HUES6 (cell line): ENCODE results near the gene H3-3A.

Experiments
- H3K27ac ChIP-seq: 2 replicates; pipeline ENCODE4 v1.7.0; 2013; ENCODE audit warnings: low read depth, mild to moderate bottlenecking, low read length, inconsistent platforms
- H3K27me3 ChIP-seq: 2 replicates; pipeline ENCODE4 v1.6.1; 2013; ENCODE audit warnings: low read length; ENCODE audit not compliant: control insufficient read depth, insufficient read depth
- H3K36me3 ChIP-seq: 2 replicates; pipeline ENCODE4 v1.6.1; 2013; ENCODE audit warnings: low read length; ENCODE audit not compliant: control insufficient read depth, insufficient read depth
- H3K4me1 ChIP-seq: 2 replicates; pipeline ENCODE4 v1.6.1; 2013; ENCODE audit warnings: low read length; ENCODE audit not compliant: control insufficient read depth, insufficient read depth
- H3K4me3 ChIP-seq: 2 replicates; pipeline ENCODE4 v1.5.1; 2013; ENCODE audit warnings: low read depth, low read length
- H3K9ac ChIP-seq: one replicate; pipeline ENCODE4 v1.6.1; 2013; ENCODE audit warnings: mild to moderate bottlenecking, low read length
- H3K9me3 ChIP-seq: 2 replicates; pipeline ENCODE4 v1.6.1; 2013; ENCODE audit warnings: low read depth, low read length; ENCODE audit not compliant: control insufficient read depth, insufficient read depth

Gene H3-3A

DNA sequence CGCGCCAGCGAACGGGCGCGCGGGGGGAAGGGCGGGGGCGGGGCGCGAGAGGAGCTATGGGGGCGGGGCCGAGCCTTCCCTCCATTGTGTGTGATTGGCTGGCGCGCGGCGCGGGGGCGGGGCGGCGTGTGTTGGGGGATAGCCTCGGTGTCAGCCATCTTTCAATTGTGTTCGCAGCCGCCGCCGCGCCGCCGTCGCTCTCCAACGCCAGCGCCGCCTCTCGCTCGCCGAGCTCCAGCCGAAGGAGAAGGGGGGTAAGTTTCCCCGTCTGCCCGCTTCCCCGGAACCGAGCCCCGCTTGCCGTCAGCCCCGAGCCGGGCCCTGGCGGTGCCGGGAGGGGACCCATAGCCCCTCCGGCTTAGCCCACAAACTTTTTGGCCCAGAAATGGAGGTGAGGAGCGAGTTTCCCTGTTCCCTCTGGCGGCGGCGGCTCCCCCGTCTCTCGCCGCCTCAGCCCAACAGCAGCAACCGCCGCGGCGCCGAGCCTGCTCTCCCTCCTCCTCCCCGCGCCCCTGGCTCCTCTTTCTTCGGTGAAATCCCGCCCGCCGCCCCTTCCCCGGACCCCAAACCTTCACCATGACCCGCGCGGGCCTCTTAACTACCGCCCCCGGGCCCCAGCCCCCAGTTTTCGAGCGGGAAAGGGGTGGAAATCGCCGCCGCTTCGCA is at the start of gene H3-3A:
Gene H3-3A (plus strand): TSS at position 159 of the 666 bp plus-strand sequence. CDS start 1,636 bp downstream, outside the sequence.
- H3K4me3 ChIP-seq: peak within 1 kb of the TSS; percentile 98
- peaks cover 42% of the 10 kb centered on the region for H3K36me3 ChIP-seq
- peak within 1 kb of the TSS; percentile 100 for H3K9ac ChIP-seq
- no peaks in the 10 kb centered on the region for H3K27me3 ChIP-seq
- H3K27ac ChIP-seq: peak within 1 kb of the TSS; percentile 100
- H3K9me3 ChIP-seq: no peaks in the 10 kb centered on the region
- peaks cover 25% of the 10 kb centered on the region for H3K4me1 ChIP-seq

DNA sequence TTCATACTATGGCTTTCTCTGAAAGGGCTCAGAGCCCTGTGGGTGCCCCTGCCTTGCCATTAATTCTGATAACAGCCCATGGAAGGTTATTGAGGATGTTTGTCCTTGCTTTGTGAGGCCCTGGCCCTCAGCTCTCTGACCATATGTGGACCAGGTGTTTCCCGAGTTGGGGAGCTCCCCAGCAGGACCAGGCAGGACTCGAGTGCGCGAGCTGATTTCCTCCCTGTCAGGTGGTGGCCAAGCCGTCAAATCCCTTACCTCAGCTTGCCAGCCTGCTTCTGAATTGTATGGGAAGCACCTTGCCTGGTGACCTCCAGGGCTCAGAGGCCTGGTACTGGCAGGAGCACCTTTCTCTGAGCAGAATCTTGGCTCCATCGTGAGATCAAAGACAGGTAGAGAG is 45.4 kb upstream of the H3-3A start:
- Histone ChIP-seq H3K27ac (no peak overlapping the region), H3K9ac (no peak overlapping the region), H3K4me1 (no peaks in the 10 kb centered on the region), H3K36me3 (no peaks in the 10 kb centered on the region), H3K27me3 (no peaks in the 10 kb centered on the region), H3K9me3 (no peaks in the 10 kb centered on the region), H3K4me3 (no peak overlapping the region)

DNA sequence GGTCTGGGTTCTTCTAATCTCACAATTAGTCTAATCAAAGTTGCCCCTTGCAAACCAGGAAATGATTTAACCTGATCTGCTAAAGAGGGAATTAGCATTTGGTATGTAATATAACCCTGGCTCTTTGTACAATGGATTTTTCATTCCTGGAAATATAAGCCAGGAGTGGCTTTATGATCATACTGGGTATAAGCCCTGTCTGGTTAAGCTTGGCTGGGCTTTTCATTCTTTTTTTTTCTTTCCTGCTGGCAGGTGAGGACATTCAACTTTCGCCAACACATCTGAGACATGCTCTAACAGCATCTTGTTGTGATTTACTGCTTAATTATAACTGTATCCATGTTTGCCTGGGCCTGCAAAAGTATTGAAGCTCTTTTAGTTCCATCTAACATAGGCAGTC is 42.9 kb upstream of the H3-3A start:
- Histone ChIP-seq H3K36me3 (no peaks in the 10 kb centered on the region), H3K27me3 (no peaks in the 10 kb centered on the region), H3K4me1 (no peaks in the 10 kb centered on the region), H3K4me3 (no peak overlapping the region), H3K27ac (no peak overlapping the region), H3K9ac (no peak overlapping the region), H3K9me3 (no peaks in the 10 kb centered on the region)

DNA sequence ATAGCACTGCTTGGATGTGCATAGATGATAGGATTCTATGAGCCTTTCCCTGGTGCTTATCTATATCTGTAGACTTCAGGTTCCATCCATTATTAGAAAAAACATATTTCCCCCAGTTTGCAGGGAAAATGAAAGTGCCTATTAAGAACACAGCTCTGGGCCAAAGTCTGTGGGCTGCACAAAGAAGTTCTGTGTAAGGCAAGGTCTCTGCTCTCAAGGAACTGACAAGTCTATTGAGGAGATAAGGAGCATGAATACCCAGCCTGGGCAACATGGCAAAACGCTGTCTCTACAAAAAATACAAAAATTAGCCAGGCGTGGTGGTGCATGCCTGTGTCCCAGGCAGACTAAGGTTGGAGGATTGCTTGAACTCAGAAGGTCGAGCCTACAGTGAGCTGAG is 41.1 kb upstream of the H3-3A start:
- Histone ChIP-seq H3K27me3 (no peaks in the 10 kb centered on the region), H3K27ac (no peak overlapping the region), H3K4me1 (no peaks in the 10 kb centered on the region), H3K9ac (no peak overlapping the region), H3K9me3 (no peaks in the 10 kb centered on the region), H3K4me3 (no peak overlapping the region), H3K36me3 (no peaks in the 10 kb centered on the region)

DNA sequence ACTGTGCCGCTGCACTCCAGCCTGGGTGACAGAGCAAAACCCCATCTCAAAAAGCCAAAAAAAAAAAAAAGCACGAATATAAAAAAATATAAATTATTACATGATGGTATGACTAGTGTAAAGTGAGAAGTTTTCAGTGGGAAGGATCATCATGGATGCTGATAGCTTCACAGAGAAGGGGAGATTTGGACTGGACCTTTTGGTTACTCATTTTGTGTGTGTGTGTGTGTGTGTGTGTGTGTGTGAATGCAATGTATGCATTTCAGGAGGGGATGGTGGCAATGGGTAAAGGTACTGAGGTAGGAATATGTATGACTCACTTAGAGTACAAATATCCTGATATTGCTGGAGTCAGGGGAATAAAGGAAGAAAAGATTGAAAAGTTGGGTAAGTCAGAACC is 40.7 kb upstream of the H3-3A start:
- Histone ChIP-seq H3K9ac (no peak overlapping the region), H3K9me3 (no peaks in the 10 kb centered on the region), H3K27me3 (no peaks in the 10 kb centered on the region), H3K27ac (no peak overlapping the region), H3K4me1 (no peaks in the 10 kb centered on the region), H3K4me3 (no peak overlapping the region), H3K36me3 (no peaks in the 10 kb centered on the region)

DNA sequence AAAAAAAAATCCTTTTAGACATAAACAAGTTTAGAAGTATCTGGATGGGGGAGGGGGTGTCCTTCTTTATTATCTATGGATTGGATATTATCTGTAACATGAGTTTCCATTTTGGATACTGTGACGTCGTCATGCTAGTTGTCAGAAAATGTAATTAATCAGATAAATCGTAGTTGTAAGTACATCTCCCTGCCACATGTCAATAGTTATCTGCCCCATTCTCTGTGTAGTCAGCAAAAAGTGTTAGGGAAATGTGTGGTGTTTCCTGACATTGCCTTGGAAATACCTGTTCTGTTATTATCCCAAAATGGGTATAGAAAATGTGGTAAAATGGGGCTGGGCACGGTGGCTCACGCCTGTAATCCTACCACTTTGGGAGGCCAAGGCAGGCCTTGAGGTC is 38.8 kb upstream of the H3-3A start:
- H3K27ac ChIP-seq: no peak overlapping the region
- H3K4me1 ChIP-seq: no peaks in the 10 kb centered on the region
- no peak overlapping the region for H3K4me3 ChIP-seq
- H3K27me3 ChIP-seq: no peaks in the 10 kb centered on the region
- no peaks in the 10 kb centered on the region for H3K36me3 ChIP-seq
- H3K9me3 ChIP-seq: no peaks in the 10 kb centered on the region
- H3K9ac ChIP-seq: no peak overlapping the region

DNA sequence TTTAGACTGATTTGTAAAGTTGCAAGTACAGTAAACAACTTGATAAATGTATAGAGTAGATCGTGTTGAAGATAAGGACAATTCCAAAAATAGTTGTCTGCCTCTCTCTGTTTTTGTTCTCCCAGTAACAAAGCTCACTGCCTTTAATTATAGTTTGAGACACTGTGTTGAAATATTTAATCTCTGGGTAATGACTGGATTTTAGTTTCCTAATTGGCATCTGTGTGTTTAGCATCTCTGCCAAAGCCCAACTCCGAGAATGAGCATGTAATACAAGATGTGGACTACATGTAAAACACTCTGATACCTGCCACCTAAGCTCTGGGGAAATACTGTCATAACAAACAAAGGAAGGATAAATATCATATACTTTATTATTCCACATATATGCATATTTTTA is 35.7 kb upstream of the H3-3A start:
- no peaks in the 10 kb centered on the region for H3K27me3 ChIP-seq
- no peaks in the 10 kb centered on the region for H3K36me3 ChIP-seq
- no peak overlapping the region for H3K27ac ChIP-seq
- H3K9ac ChIP-seq: no peak overlapping the region
- no peaks in the 10 kb centered on the region for H3K9me3 ChIP-seq
- no peaks in the 10 kb centered on the region for H3K4me1 ChIP-seq
- no peak overlapping the region for H3K4me3 ChIP-seq

DNA sequence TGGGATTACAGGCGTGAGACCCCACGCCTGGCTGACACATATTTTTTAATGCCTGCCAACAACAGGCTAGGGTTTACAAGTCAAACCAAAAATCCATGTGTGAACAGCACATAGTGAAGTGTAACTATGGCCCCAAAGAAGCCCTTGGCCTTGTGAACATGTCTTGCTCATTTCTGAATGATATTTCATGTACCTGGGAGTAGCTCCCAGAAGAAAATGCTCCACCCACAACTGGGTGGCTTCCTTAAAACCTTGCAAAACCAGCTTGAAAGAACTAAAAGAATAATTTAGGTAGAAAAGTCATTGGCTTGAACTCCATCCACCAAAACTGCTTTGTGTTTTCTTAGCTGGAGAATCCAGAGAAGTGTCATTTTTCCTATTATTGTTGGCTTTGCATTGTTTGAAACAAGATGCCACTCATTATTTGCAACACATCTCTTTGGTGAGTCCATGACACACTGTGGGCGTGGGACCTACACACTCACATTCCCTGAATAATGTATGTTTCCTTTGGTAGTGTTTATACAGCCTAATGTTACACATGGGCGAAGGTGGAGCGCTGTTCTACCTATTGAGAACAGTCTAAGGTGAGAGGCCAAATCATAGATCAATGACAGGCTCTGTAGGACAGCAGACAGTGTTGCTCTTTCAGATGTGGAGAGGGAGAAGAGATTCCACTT is 34.8 kb upstream of the H3-3A start:
- H3K9ac ChIP-seq: no peak overlapping the region
- no peaks in the 10 kb centered on the region for H3K4me1 ChIP-seq
- H3K27ac ChIP-seq: no peak overlapping the region

DNA sequence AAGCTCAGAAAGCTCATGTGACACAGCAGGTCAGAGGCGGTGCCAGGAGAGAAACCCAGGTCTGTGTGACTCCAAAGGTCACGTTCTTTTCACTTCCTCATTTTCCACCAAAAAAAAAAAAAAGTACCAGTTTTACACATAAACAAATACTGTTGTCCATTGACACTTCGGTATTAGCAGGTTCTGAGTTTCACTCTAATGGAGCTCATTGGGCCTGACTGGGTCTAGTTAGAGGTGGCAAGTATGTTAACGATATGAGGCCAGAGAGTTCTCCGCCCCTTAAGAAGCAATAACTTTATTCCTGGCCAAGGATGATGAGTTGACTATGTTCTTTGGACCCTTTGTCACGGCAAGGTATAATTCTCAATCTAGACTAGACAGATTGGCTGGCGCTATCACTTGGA is 33.4 kb upstream of the H3-3A start:
- no peak overlapping the region for H3K27ac ChIP-seq
- no peaks in the 10 kb centered on the region for H3K27me3 ChIP-seq
- H3K9me3 ChIP-seq: no peaks in the 10 kb centered on the region
- no peaks in the 10 kb centered on the region for H3K4me1 ChIP-seq
- H3K36me3 ChIP-seq: no peaks in the 10 kb centered on the region
- H3K9ac ChIP-seq: no peak overlapping the region
- no peak overlapping the region for H3K4me3 ChIP-seq

More for the DNA sequence above, 34.8 kb upstream of the H3-3A start:
- no peaks in the 10 kb centered on the region for H3K36me3 ChIP-seq
- H3K9me3 ChIP-seq: no peaks in the 10 kb centered on the region
- no peak overlapping the region for H3K4me3 ChIP-seq
- H3K27me3 ChIP-seq: no peaks in the 10 kb centered on the region

DNA sequence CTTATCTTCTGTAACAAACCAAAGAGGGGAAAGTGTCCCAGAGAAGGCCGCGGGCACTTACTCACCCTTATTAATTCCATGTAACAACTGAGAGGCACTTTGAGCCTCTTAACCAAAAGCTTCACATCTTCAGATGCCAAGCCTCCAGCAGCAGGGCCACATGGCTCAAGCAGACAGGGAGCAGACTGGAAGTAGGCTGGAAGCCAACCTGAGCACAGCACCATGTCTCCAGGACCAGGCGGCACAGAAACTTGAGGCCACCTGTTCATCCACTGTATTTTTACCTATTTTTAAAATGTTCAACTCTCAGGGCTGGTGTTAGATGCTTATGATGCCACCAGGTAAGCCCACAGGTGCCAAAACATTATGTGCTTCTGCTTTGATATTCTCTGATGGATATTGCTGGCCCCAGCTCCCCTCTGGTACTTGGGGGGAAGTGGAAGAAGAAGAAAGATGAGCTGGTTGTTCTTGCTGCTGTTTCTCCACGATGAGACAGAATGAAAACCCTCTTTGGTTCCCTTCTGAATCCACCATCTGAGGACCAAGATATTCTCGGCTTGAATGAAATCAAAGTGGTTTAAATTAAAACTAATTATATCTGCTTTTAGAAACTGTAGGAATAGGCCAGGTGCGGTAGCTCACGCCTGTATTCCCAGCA is 32.8 kb upstream of the H3-3A start:
- H3K36me3 ChIP-seq: no peaks in the 10 kb centered on the region
- H3K9ac ChIP-seq: no peak overlapping the region
- H3K9me3 ChIP-seq: no peaks in the 10 kb centered on the region
- no peaks in the 10 kb centered on the region for H3K4me1 ChIP-seq
- H3K27ac ChIP-seq: no peak overlapping the region
- H3K4me3 ChIP-seq: no peak overlapping the region
- H3K27me3 ChIP-seq: no peaks in the 10 kb centered on the region

DNA sequence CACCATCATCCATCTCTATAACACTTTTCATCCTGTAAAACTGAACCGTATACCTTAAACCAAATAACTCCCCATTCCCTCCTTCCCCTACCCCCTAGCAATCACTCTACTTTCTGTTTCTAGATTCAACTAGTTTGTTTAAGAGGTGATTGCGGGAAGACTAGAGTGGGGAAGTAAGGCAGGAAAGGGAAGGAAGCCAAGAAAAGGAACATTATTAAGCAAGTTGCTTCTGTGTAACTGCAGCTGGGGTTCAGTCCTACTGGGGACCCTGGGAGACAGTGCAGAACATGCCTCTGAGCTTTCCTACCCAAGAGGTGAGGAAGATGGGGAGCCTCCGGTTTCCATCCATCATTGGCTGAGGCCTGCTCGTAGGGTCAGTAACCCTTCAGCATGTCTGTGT is 28.9 kb upstream of the H3-3A start:
- H3K4me1 ChIP-seq: no peaks in the 10 kb centered on the region
- H3K4me3 ChIP-seq: no peak overlapping the region
- no peaks in the 10 kb centered on the region for H3K36me3 ChIP-seq
- no peak overlapping the region for H3K9ac ChIP-seq
- no peaks in the 10 kb centered on the region for H3K27me3 ChIP-seq
- H3K9me3 ChIP-seq: no peaks in the 10 kb centered on the region
- no peak overlapping the region for H3K27ac ChIP-seq
